ENCODE measurements around the gene ASGR1.
"Not testable (repeated sequence)": the region's sequence is repeated elsewhere in the genome, so short reads cannot be mapped to it uniquely, and the experiment has no call there.

ASGR1 gene

DNA sequence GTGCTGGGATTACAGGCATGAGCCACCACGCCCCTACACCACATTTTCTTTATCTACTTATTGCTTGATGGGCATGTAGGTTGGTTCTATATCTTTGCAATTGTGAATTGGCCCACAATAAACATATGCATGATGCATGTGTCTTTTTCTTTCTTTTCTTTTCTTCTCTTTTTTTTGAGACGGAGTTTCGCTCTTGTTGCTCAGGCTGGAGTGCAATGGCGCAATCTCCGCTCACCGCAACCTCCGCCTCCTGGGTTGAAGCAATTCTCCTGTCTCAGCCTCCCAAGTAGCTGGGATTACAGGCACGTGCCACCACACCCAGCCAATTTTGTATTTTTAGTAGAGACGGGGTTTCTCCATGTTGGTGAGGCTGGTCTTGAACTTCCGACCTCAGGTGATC is 20.7 kb downstream of the ASGR1 start:
- DNase-seq: not testable (repeated sequence)

DNA sequence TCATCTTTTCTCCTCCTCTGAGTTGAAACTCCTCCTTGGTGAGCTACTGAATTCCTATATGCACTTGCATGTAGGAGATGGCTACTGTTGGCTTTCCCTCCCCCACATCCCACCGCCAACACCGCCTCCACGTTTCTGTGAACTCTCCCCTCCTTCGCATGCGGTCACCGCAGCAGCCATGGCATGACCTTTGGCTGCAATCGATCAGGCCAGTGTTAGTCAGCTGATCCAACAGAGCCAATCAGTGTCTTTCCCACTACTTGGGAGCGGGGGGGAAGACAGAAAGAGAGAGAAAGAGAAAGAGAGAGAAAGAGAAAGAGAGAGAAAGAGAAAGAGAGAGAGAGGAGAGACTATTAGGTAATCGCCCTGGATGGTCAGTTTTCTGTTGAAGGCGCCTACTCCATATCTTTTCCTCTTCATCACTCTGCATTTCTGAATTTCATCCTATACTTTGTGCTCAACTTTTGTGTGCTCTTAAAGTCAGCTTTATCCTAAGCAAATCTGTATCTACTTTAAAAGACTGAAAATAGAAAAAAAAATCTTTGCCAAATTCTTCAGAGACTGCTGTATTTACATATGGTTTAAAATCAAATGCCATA is 22.7 kb downstream of the ASGR1 start:
- no peak for DNase-seq

DNA sequence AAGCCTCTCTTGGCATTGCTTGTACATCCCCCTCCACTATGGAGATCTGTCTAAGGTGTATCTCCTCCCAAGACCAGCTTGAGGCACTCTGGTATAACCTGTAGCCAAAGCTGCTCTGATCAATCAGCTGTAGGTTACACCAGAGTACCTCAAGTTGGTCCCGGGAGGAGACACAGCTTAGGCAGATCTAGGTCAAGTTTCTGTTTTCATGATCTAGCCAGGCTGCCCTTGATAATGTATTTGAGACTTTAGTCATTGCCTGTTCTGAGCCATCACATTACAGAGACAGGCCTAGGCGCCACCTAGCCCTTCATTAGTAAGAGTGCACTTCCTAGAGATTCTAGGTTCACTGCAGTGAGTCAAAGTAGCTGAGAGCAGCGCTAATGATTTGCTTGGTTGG is 31.4 kb downstream of the ASGR1 start:
- no peak for DNase-seq

DNA sequence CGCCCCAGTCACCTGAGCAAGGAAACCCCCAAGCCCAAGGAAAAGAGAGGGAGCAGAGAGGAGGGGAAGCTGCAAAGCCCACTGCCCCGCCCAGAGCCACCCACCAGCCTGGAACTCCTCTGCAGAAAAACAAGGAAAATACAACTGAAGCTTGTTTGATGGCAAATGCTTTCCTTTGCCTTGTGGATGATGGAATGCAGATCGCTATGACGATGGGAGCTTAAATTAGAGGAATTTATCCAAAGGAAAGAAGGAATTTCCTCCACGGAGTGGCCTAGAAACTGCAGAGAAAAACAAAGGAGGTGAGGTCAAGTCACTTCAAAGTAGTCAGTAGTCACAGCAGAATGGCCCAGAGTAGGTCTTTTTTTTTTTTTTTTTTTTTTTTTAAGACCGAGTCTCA is 33.1 kb downstream of the ASGR1 start:
- no peak for DNase-seq

DNA sequence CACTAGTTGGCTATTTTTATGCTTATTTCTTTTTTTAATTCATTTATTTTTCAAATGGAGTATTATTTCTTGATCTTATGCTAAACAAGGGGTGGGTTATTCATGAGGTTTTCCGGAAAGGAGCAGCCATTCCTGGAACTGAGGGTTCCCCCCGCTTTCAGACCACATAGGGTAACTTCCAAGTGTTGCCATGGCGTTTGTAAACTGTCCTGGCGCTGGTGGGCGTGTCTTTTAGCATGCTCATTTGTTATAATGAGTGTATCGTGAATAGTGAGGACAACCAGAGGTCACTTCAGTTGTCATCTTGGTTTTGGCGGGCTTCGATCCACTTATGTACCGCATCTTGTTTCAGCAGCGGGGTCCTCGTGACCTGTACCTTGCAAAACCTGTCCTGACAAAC is 35.0 kb downstream of the ASGR1 start:
- no peak for DNase-seq

DNA sequence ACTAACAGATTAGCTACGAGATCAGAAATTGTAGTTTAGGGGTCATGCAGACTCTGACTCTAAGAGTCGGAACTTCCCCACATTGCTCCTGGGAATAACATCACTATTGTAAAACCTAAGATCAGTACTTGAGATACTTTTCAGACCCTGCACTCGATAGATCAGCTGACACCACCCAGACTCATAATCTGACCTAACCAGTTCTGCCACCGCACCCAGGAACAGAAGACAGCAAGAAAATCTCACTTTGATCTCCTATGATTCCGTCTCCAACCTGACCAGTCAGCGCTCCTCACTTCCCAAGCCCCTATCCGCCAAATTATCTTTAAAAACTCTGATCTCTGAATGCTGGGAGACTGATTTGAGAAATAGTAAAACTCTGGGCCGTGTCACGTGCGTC is 37.3 kb downstream of the ASGR1 start:
- DNase-seq: no peak

DNA sequence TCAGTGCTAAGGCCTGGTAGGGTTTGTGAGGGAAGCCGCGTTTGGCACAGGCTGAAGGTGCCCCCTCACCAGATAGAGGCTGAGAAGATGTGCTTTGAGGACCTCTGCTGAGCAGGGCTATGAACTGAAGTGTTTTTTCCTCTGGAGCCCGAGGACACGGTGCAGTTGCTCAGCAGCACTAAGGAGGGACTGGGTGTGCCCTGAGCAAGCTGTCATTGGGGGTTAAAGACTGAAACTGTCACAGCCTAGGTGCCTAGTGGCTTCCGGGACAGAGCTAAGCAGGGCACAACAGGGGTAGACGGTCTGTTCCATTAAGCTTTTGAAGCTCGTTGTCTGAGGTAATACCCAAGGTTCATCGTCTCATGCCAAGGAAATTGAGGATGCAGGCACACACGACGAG is 39.8 kb downstream of the ASGR1 start:
- DNase-seq: no peak

DNA sequence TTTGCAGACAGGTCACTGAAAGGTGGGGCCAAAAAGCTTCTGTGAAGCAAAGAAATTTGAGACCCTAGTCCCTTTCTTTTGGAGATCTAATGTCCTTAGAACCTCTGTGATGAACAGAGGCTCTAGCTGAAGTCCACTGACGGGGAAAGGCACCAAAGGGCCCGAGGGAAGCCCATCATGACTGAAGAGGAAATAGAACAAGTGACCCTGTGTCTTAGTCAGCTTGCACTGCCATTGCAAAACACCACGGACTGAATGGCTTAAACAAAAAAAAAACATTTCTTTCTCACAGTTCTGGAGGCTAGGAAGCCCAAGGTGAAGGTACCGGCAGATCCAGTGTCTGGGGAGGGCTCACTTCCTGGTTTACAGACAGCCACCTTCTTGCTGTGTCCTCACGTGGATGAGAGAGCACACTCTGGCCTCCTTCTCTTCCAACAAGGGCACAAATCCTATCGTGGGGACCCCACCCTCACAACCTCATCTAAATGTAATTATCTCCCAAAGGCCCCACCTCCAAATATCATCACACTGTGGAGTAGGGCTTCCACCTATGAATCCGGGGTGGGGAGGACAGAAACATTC is 40.3 kb downstream of the ASGR1 start:
- DNase-seq: no peak

DNA sequence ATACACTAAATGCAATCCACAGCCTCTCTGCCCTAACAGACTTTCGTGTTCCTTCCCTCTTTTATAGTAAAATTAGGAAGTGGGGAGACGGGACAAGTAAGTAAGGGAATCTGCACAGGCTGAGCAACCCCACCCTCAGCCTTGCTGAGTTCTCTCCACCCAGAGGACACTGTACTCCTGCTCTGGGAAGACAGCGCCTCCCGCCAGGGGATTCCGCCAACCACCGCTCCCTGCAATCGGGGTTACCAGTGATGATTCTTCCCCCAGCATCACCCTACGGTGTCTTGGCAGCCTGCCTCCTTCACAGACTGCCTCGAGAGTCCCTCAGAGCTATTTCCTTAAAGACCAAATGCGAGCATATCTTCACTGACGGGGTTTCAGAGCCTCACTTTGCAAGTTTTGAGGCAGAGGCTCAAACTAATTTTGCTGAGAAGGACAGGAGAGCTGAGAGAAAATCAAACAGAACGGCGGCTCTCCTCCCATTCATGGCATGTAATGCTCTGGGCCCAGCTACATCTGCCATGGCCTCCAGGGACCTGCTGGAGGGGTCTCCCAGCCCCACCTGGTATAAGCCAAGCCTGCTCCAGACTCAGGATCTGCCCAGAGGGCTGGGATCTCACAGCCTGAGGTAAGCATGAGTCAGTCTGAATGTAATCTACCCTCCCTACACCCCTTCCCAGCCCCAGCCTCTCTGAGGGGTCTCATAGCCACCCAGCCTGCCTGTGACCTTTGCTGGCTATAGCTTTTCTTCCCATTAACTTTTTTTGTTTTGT is 41.8 kb downstream of the ASGR1 start:
- DNase-seq: no peak

DNA sequence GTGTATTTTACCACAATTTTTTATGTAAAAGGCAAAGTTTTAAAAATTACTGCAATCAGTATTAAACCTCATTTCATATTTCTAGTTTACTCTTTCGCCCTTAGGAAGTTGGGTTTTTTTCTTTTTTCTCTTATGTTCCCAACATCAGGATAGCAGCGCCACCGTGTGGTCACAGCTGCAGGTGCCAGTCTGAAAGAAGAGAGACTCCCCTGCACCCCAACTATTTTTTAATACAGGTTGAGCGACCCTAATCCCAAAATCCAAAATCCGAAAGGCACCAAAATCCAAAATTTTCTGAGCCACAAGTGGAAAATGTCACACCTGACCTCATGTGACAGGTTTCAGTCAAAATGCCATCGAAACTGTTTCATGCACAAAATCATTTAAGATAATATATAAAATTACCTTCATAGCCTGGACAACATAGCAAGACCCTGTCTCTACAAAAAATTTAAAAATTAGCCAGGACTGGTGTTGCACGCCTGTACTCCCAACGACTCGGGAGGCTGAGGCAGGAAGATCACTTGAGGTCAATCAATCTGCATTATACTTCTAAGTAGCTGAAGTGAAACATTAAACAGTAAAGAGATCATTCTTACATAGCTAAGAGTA is 42.8 kb downstream of the ASGR1 start:
- DNase-seq: peak; percentile 17 to 30

DNA sequence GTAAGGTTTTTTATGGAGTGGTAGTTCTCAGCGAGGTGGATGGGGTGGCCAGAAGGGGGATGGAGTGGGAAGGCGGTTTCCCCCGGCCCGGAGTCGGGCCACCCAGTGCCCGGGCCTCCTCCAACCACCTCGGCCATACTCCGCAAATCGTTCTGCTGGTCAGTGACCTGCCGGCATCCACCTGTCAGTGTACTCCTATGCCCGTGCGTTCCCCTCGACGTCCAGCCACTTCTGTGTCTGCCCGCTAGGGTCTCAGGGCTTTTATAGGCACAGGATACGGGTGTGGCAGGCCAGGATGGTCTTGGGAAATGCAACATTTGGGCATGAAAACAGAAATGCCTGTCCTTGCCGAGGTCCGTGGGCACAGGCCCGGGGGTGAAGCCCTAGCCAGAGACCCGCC is 45.3 kb downstream of the ASGR1 start:
- no peak for DNase-seq

DNA sequence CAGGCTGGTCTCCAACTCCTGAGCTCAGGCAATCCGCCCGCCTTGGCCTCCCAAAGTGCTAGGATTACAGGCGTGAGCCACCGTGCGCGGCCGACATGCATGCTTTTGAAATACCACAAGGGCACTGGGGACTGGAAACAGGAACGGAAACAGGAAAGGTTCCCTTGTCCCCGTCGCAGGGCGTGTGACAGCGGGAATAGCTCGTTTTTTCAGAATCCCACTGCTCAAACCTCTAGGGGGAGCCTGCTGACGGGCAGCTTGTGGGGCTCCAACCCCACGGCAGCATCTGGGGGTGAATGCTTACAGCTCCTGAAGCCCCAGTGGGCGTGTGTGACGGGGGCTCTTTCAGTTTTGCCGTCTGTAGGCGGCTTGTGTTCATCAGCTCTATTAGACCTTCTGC is 45.7 kb downstream of the ASGR1 start:
- no peak for DNase-seq

DNA sequence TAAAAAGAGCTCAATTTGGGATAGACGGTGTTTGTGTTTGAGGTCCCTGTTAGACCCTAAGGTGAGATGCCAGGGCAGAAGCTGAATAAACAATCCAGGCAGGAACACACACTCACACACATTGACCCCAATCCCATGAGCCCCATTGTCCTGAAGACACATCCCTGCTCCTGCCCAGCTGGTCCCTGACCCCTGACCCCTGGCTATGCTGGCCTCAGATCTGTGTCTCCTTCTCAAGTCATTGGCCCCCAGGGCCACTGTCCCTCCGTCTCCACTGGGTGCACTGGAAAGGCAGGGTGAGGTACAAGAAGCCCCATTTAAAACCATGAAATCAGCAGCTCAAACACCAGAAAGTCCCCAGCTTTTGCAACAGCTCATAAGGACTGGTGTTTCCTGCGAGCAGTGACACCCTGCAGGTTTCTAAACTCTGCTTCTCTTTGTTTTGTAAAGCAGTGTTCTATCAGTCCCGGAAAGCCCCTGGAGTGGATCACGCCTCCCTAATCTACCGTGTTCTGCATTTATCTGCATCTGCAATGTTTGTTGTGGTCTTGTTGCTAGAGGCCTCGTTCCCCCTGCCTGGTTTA is 46.6 kb downstream of the ASGR1 start:
- no peak for DNase-seq

DNA sequence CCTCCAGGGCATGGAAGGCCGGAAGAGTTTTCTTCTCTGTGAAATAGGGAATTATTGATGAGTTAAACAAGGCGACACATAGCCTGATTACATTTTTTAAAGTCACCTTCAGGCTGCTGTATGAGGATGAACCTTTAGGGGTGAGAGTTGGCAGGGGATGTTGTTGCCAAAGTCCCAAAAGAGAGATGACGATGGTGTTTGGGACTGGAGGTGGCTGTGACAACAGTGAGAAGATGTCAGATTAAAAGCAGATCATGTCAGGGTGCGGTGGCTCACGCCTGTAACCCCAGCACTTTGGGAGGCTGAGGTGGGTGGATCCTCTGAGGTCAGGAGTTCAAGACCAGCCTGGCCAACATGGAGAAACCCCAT is 47.8 kb downstream of the ASGR1 start:
- no peak for DNase-seq

DNA sequence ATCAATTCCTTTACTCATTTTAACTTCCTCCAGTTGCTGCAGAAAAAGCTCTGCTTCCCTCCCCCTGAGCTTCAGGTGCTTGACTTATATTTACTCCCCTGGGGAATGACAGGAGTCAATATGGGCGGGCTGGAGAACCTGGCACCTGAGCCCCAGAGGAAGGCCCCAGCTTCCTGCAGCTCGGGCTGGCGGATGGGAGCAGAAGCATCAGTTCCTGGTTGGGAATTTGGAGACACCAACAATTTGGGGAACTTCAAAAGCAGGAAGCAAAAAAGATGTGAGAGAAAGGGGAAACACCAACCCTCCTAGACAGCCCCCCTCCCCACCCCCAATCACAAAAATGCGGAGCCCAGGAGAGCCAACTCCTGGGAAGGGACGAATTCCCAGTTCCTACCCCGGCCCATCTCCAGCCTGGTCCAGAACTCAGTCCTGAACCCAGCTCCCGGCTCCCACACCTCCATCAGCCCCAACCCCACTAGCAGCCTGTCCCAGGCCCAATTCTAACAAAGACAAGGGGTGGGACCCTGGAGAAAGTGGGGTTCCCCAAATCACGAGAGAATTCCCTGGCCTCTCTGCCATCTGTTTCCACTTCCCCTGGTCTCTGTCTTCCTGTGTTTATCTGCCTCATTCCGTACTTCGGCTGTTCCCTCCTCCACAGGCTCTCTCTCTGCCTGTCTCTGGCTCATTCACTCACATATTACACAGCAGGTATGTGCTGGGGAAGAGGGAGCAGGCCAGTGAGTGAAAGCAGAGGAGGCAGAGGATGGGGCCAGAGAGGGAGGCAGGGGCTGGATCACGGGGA is 48.3 kb downstream of the ASGR1 start:
- DNase-seq: no peak

DNA sequence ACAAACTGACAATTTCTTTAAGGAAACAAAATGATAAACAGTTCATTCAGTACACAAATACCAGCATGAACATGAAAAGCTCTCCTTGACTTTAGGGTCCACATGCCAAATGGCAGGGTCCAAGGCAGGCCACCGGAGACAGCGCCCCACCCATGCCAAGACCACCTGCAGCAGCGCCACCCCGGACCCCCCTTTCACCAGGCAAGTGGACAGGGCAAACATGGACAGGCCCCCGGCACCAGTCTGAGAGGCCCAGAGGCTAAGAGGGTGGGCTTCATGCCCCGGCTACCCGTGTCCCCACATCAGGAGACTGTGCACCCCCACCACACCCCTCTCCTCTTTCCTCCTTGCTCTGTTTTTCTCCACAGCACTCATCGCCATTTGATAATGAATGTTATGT is 49.9 kb downstream of the ASGR1 start:
- DNase-seq: no peak

DNA sequence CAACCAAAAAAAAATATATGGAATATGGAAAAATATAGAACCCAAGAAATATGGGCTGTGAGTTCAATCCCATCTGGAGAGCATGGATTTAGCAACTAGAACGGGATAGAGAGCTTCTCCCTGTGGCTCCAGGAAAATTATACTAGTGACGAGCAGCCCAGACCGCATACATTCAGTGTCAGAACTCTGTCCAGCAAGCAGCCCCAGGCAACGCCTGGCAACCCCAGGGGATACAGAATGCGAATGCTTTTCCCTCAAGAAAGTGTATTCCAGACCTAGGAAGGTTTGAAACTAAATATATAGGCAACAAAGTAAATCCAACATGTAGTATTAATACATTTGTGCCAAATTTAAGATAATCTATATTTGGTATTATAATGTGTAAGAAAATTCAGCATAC is 51.0 kb downstream of the ASGR1 start:
- no peak for DNase-seq

DNA sequence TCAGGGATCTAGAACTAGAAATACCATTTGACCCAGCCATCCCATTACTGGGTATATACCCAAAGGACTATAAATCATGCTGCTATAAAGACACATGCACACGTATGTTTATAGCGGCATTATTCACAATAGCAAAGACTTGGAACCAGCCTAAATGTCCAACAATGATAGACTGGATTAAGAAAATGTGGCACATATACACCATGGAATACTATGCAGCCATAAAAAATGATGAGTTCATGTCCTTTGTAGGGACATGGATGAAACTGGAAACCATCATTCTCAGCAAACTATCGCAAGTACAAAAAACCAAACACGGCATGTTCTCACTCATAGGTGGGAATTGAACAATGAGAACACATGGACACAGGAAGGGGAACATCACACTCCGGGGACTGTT is 51.7 kb downstream of the ASGR1 start:
- not testable (repeated sequence) for DNase-seq

DNA sequence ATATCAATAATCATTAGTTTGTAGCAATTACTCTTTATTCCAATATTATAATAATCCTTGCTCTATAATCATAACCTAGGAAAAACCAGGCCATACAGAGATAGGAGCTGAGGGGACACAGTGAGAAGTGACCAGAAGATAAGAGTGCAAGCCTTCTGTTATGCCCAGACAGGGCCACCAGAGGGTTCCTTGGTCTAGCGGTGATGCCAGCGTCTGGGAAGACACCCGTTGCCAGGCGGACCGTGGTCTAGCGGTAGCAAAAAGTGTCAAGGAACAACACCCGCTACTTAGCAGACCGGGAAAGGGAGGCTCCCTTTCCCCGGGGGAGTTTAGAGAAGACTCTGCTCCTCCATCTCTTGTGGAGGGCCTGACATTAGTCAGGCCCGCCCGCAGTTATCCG is 52.8 kb downstream of the ASGR1 start:
- not testable (repeated sequence) for DNase-seq

DNA sequence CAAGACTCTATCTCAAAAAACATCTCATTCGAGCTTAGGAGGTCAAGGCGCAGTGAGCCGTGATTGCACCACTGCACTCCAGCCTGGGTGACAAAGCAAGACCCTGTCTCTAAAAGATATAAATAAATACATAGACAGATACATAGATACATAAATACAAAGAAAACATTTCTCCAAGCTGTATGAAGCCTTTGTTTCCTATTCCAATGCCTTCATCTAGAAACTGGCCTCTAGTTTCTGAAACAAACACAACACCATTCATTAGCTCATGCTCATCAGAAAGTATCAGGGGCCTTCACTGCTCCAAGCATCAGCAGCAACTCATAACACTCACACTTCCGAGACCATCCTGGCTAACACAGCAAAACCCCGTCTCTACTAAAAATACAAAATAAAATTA is 54.2 kb downstream of the ASGR1 start:
- no peak for DNase-seq

DNA sequence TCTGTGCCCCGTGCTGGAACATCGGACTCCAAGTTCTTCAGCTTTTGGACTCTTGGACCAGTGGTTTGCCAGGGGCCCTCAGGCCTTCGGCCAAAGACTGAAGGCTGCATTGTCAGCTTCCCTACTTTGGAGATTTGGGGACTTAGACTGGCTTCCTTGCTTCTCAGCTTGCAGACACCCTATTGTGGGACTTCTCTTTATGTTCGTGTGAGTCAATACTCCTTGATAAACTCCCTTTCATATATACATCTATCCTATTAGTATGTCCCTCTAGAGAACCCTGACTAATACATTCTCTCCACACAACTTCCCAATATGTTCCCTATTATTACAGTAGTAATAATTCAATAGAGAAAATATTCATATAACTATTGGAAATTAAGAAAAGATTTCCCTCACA is 55.3 kb downstream of the ASGR1 start:
- no peak for DNase-seq

Data from NCI-H2081 (cell line).